Ramos (cell line): ENCODE data around the gene PIK3R6.

ENCODE experiments used
- in situ Hi-C: fragments of 300-500 bp; cut with MboI; formaldehyde crosslinking; loops from one replicate; pipeline ENCODE4 v1.14.3; 2022; ENCODE audit warnings: low sequenced_read_pairs; ENCODE audit not compliant: unreplicated experiment

The PIK3R6 gene

GRCh38 chr17:8875957-8876356, 8.5 kb upstream of the PIK3R6 start:
- in situ Hi-C loops: no loop called here

- in situ Hi-C loops: no loop called here
Measured at GRCh38 chr17:8875436-8875835, 8.0 kb upstream of the PIK3R6 start.

- in situ Hi-C loops: no loop called here
Measured at GRCh38 chr17:8873801-8874715, 6.6 kb upstream of the PIK3R6 start.

- in situ Hi-C loops: no loop called here
Measured at GRCh38 chr17:8872705-8873435, 5.4 kb upstream of the PIK3R6 start.

GRCh38 chr17:8872036-8872704, 4.7 kb upstream of the PIK3R6 start:
- in situ Hi-C loops: no loop called here

- in situ Hi-C loops: no loop called here
Measured at GRCh38 chr17:8871081-8871581, 3.7 kb upstream of the PIK3R6 start.

GRCh38 chr17:8870406-8871040, 3.0 kb upstream of the PIK3R6 start:
- in situ Hi-C loops: no loop called here

GRCh38 chr17:8869114-8869815, 1.8 kb upstream of the PIK3R6 start:
- in situ Hi-C loops: no loop called here

- in situ Hi-C loops: no loop called here
Measured at GRCh38 chr17:8868529-8868951, 1.1 kb upstream of the PIK3R6 start.

- in situ Hi-C loops: no loop called here
Measured at GRCh38 chr17:8868092-8868491, 618 bp upstream of the PIK3R6 start.

- in situ Hi-C loops: no loop called here
Measured at GRCh38 chr17:8865811-8866210, 1.7 kb downstream of the PIK3R6 start.

- in situ Hi-C loops: no loop called here
Measured at GRCh38 chr17:8865385-8865784, 2.1 kb downstream of the PIK3R6 start.

- in situ Hi-C loops: no loop called here
Measured at GRCh38 chr17:8862213-8863056, 5.0 kb downstream of the PIK3R6 start.

- in situ Hi-C loops: no loop called here
Measured at GRCh38 chr17:8861495-8862181, 5.8 kb downstream of the PIK3R6 start.

GRCh38 chr17:8859804-8860430, 7.6 kb downstream of the PIK3R6 start:
- in situ Hi-C loops: no loop called here

- in situ Hi-C loops: no loop called here
Measured at GRCh38 chr17:8859027-8859803, 8.3 kb downstream of the PIK3R6 start.

GRCh38 chr17:8857919-8858318, 9.6 kb downstream of the PIK3R6 start:
- in situ Hi-C loops: no loop called here
